Mesendoderm (in vitro differentiated cells): ENCODE data around the gene RMDN2.

Experiments used
- DNase-seq: peaks from one replicate; pipeline ENCODE4 v3.0.0; 2013
- H2AK5ac ChIP-seq: 2 replicates; pipeline ENCODE4 v1.6.1; 2013; ENCODE audit warnings: low read length, inconsistent platforms
- H2BK120ac ChIP-seq: 2 replicates; pipeline ENCODE4 v1.6.1; 2013; ENCODE audit warnings: low read depth, mild to moderate bottlenecking, low read length, moderate library complexity, mixed read lengths
- H2BK15ac ChIP-seq: replicated peaks from 2 replicates; pipeline ENCODE4 v1.6.1; 2013; ENCODE audit warnings: low read depth, mild to moderate bottlenecking, moderate library complexity
- H2BK5ac ChIP-seq: 2 replicates; pipeline ENCODE4 v1.6.1; 2013; ENCODE audit warnings: low read length, inconsistent platforms
- H3K18ac ChIP-seq: 2 replicates; pipeline ENCODE4 v1.6.1; 2013; ENCODE audit warnings: mild to moderate bottlenecking, low read length, mixed read lengths
- H3K23ac ChIP-seq: one replicate; pipeline ENCODE4 v1.6.1; 2013; ENCODE audit warnings: low read length
- H3K27ac ChIP-seq: 2 replicates; pipeline ENCODE4 v1.5.1; 2013; ENCODE audit warnings: low read depth, mild to moderate bottlenecking, inconsistent platforms, low read length, moderate library complexity
- H3K27me3 ChIP-seq: 2 replicates; pipeline ENCODE4 v1.6.1; 2013; ENCODE audit warnings: low read length, control low read depth, mild to moderate bottlenecking, inconsistent platforms; ENCODE audit not compliant: insufficient read depth, poor library complexity
- H3K36me3 ChIP-seq: 2 replicates; pipeline ENCODE4 v1.6.1; 2013; ENCODE audit warnings: low read length, inconsistent platforms; ENCODE audit not compliant: control insufficient read depth, insufficient read depth
- H3K4ac ChIP-seq: one replicate; pipeline ENCODE4 v1.6.1; 2013; ENCODE audit warnings: low read depth, mild to moderate bottlenecking, low read length, moderate library complexity
- H3K4me1 ChIP-seq: 2 replicates; pipeline ENCODE4 v1.6.1; 2013; ENCODE audit warnings: low read depth, low read length, inconsistent platforms; ENCODE audit not compliant: control insufficient read depth
- H3K4me2 ChIP-seq: 2 replicates; pipeline ENCODE4 v1.6.1; 2013; ENCODE audit warnings: low read length
- H3K4me3 ChIP-seq: 2 replicates; pipeline ENCODE4 v1.5.1; 2013; ENCODE audit warnings: mild to moderate bottlenecking, low read length
- H3K56ac ChIP-seq: one replicate; pipeline ENCODE4 v1.6.1; 2013; ENCODE audit warnings: low read length
- H3K79me1 ChIP-seq: 2 replicates; pipeline ENCODE4 v1.6.1; 2013; ENCODE audit warnings: low read length, inconsistent platforms
- H3K79me2 ChIP-seq: 2 replicates; pipeline ENCODE4 v1.6.1; 2013; ENCODE audit warnings: mild to moderate bottlenecking, low read length; ENCODE audit not compliant: control insufficient read depth, insufficient read depth
- H3K9ac ChIP-seq: 2 replicates; pipeline ENCODE4 v1.6.1; 2013; ENCODE audit warnings: low read length, inconsistent platforms
- H4K5ac ChIP-seq: one replicate; pipeline ENCODE4 v1.6.1; 2013; ENCODE audit warnings: low read length
- H4K8ac ChIP-seq: one replicate; pipeline ENCODE4 v1.6.1; 2013; ENCODE audit warnings: low read depth, mild to moderate bottlenecking, control low read depth, low read length, moderate library complexity
- WGBS: extraction: QIAGEN DNeasy Blood & Tissue Kit; methylation state at CpG from one replicate; pipeline ENCODE4 v1.1.7; 2013; ENCODE audit warnings: low lambda C conversion rate, missing lambda C conversion rate; ENCODE audit not compliant: insufficient coverage; ENCODE audit errors: extremely low coverage; 5-methylcytosine and 5-hydroxymethylcytosine counted together

RMDN2 gene

GRCh38 chr2:37973615-37974353 lies 48.7 kb downstream of the RMDN2 start:
- no peak for DNase-seq
- Histone ChIP-seq H3K4ac (no peak overlapping the region), H3K4me2 (no peak overlapping the region), H3K4me1 (no peaks in the 10 kb centered on the region), H3K79me1 (no peaks in the 10 kb centered on the region), H4K5ac (no peak overlapping the region), H4K8ac (no peak overlapping the region), H3K18ac (no peak overlapping the region), H3K36me3 (no peaks in the 10 kb centered on the region), H2BK120ac (no peak overlapping the region), H2BK15ac (no peak overlapping the region), H3K79me2 (no peaks in the 10 kb centered on the region), H3K27me3 (no peaks in the 10 kb centered on the region), H3K4me3 (no peak overlapping the region), H3K27ac (no peak overlapping the region), H3K23ac (no peak overlapping the region), H3K56ac (no peak overlapping the region), H2BK5ac (no peak overlapping the region), H3K9ac (no peak overlapping the region), H2AK5ac (no peak overlapping the region)
- WGBS: no CpG with 5 or more reads among the region's 15 CpGs

GRCh38 chr2:37975808-37976207 lies 50.7 kb downstream of the RMDN2 start:
- Histone ChIP-seq H3K23ac (no peak overlapping the region), H3K18ac (no peak overlapping the region), H3K4me3 (no peak overlapping the region), H3K79me1 (no peaks in the 10 kb centered on the region), H3K9ac (no peak overlapping the region), H3K27me3 (no peaks in the 10 kb centered on the region), H3K4ac (no peak overlapping the region), H2BK15ac (no peak overlapping the region), H2BK5ac (no peak overlapping the region), H2AK5ac (no peak overlapping the region), H4K5ac (no peak overlapping the region), H3K36me3 (no peaks in the 10 kb centered on the region), H3K56ac (no peak overlapping the region), H3K4me1 (no peaks in the 10 kb centered on the region), H4K8ac (no peak overlapping the region), H3K79me2 (no peaks in the 10 kb centered on the region), H3K4me2 (no peak overlapping the region), H2BK120ac (no peak overlapping the region), H3K27ac (no peak overlapping the region)
- WGBS: no CpG with 5 or more reads among the region's 2 CpGs
- no peak for DNase-seq

GRCh38 chr2:37976411-37976810 lies 51.3 kb downstream of the RMDN2 start:
- Histone ChIP-seq H4K5ac (no peak overlapping the region), H2BK5ac (no peak overlapping the region), H3K27me3 (no peaks in the 10 kb centered on the region), H3K27ac (no peak overlapping the region), H3K18ac (no peak overlapping the region), H3K79me2 (no peaks in the 10 kb centered on the region), H3K4me2 (no peak overlapping the region), H4K8ac (no peak overlapping the region), H3K56ac (no peak overlapping the region), H3K9ac (no peak overlapping the region), H2BK15ac (no peak overlapping the region), H3K23ac (no peak overlapping the region), H2AK5ac (no peak overlapping the region), H3K4ac (no peak overlapping the region), H2BK120ac (no peak overlapping the region), H3K4me3 (no peak overlapping the region), H3K79me1 (no peaks in the 10 kb centered on the region), H3K4me1 (no peaks in the 10 kb centered on the region), H3K36me3 (no peaks in the 10 kb centered on the region)
- no CpG with 5 or more reads among the region's 1 CpG for WGBS
- DNase-seq: no peak

GRCh38 chr2:37982147-37982582 lies 57.1 kb downstream of the RMDN2 start:
- H2AK5ac ChIP-seq: no peak overlapping the region

GRCh38 chr2:37982847-37983246 lies 57.8 kb downstream of the RMDN2 start:
- Histone ChIP-seq H3K36me3 (no peaks in the 10 kb centered on the region), H3K4me1 (no peaks in the 10 kb centered on the region), H3K9ac (no peak overlapping the region), H3K4ac (no peak overlapping the region), H3K56ac (no peak overlapping the region), H4K5ac (no peak overlapping the region), H2BK15ac (no peak overlapping the region), H3K4me3 (no peak overlapping the region), H3K4me2 (no peak overlapping the region), H3K27ac (no peak overlapping the region), H2BK120ac (no peak overlapping the region), H3K27me3 (no peaks in the 10 kb centered on the region), H3K23ac (no peak overlapping the region), H2BK5ac (no peak overlapping the region), H3K79me1 (no peaks in the 10 kb centered on the region), H2AK5ac (no peak overlapping the region), H3K79me2 (no peaks in the 10 kb centered on the region), H4K8ac (no peak overlapping the region), H3K18ac (no peak overlapping the region)
- peak; percentile 25 for DNase-seq
- no CpG with 5 or more reads among the region's 6 CpGs for WGBS

More at GRCh38 chr2:37982147-37982582, 57.1 kb downstream of the RMDN2 start:
- H3K56ac ChIP-seq: peak overlapping the region; percentile 65
- H3K27me3 ChIP-seq: no peaks in the 10 kb centered on the region
- no peak overlapping the region for H4K8ac ChIP-seq
- H4K5ac ChIP-seq: no peak overlapping the region
- H3K23ac ChIP-seq: no peak overlapping the region
- H3K4me2 ChIP-seq: peak overlapping the region; percentile 65
- H3K27ac ChIP-seq: no peak overlapping the region
- H3K79me2 ChIP-seq: no peaks in the 10 kb centered on the region
- H2BK120ac ChIP-seq: no peak overlapping the region
- no peaks in the 10 kb centered on the region for H3K4me1 ChIP-seq
- peak; percentile 73 for DNase-seq
- no peaks in the 10 kb centered on the region for H3K79me1 ChIP-seq
- no peak overlapping the region for H3K18ac ChIP-seq
- no peak overlapping the region for H2BK15ac ChIP-seq
- H3K4me3 ChIP-seq: no peak overlapping the region
- H2BK5ac ChIP-seq: no peak overlapping the region
- H3K4ac ChIP-seq: no peak overlapping the region
- H3K9ac ChIP-seq: peak overlapping the region; percentile 64
- no peaks in the 10 kb centered on the region for H3K36me3 ChIP-seq
- no CpG with 5 or more reads among the region's 3 CpGs for WGBS

- Histone ChIP-seq H2AK5ac (no peak overlapping the region), H3K18ac (no peak overlapping the region), H2BK5ac (no peak overlapping the region), H3K79me2 (no peaks in the 10 kb centered on the region), H3K56ac (no peak overlapping the region), H3K9ac (no peak overlapping the region), H3K36me3 (no peaks in the 10 kb centered on the region), H3K79me1 (no peaks in the 10 kb centered on the region), H3K4ac (no peak overlapping the region), H3K27me3 (no peaks in the 10 kb centered on the region), H3K4me2 (no peak overlapping the region), H2BK120ac (no peak overlapping the region), H4K5ac (no peak overlapping the region), H3K27ac (no peak overlapping the region), H2BK15ac (no peak overlapping the region), H3K4me3 (no peak overlapping the region), H4K8ac (no peak overlapping the region), H3K4me1 (no peaks in the 10 kb centered on the region), H3K23ac (no peak overlapping the region)
- no peak for DNase-seq
- no CpG with 5 or more reads among the region's 1 CpG for WGBS
These were observed 58.6 kb downstream of the RMDN2 start for GRCh38 chr2:37983719-37984118.
